Activated CD4-positive, CD25-positive, alpha-beta regulatory T cell (primary cell): ENCODE data around the gene ZNF749.

Experiments used
- DNase-seq, 4 experiments: peaks; one replicate each; lab custom pipeline; 2025; lab: John Stamatoyannopoulos, UW

The ZNF749 gene

GRCh38 chr19:57435062-57435978 lies at the start of gene ZNF749:
Gene ZNF749, plus strand, starts transcription at chr19:57435325. Its CDS starts 254 bp downstream, at chr19:57435579.
- peak; percentile 89 to 93 (median 90) for DNase-seq

- no peak for DNase-seq
Observed at GRCh38 chr19:57389194-57389729, 45.9 kb upstream of the ZNF749 start.

GRCh38 chr19:57389730-57390598 lies 45.2 kb upstream of the ZNF749 start, which contains the start of gene ZNF548:
Gene ZNF548, plus strand, starts transcription at chr19:57389854. Its CDS starts 246 bp downstream, at chr19:57390100.
- DNase-seq = peak; percentile 88 to 93 (median 89)

GRCh38 chr19:57395710-57396109 lies 39.4 kb upstream of the ZNF749 start:
- no peak for DNase-seq

GRCh38 chr19:57398868-57399267 lies 36.3 kb upstream of the ZNF749 start:
- DNase-seq = no peak

- DNase-seq = no peak
Observed at GRCh38 chr19:57403737-57404563, 31.2 kb upstream of the ZNF749 start.

- DNase-seq = peak; percentile 17 to 49 (median 38)
Observed at GRCh38 chr19:57406516-57407123, 28.5 kb upstream of the ZNF749 start.

- peak; percentile 73 to 83 (median 81) for DNase-seq
Observed at GRCh38 chr19:57410877-57411671, 24.1 kb upstream of the ZNF749 start, which contains the start of gene ZNF17. Gene ZNF17, plus strand, starts transcription at chr19:57411161. Its CDS starts 2,455 bp downstream, at chr19:57413616.

- DNase-seq = no peak
Observed at GRCh38 chr19:57419439-57419838, 15.7 kb upstream of the ZNF749 start.

- DNase-seq = no peak
Observed at GRCh38 chr19:57421037-57421436, 14.1 kb upstream of the ZNF749 start.

GRCh38 chr19:57434386-57435061 lies 601 bp upstream of the ZNF749 start:
- no peak for DNase-seq

- DNase-seq = no peak
Observed at GRCh38 chr19:57436417-57436816, 1.3 kb downstream of the ZNF749 start.

- DNase-seq = no peak
Observed at GRCh38 chr19:57437931-57438330, 2.8 kb downstream of the ZNF749 start.

- DNase-seq = no peak
Observed at GRCh38 chr19:57438925-57439324, 3.8 kb downstream of the ZNF749 start.

GRCh38 chr19:57441979-57442752 lies 7.0 kb downstream of the ZNF749 start:
- DNase-seq = no peak

- DNase-seq = no peak
Observed at GRCh38 chr19:57443121-57443696, 8.1 kb downstream of the ZNF749 start.

GRCh38 chr19:57452307-57452706 lies 17.2 kb downstream of the ZNF749 start:
- DNase-seq = no peak
